ENCODE measurements around the gene THRA.

Gene THRA

GRCh38 chr17:40062329-40063186, at the start of gene THRA:
Gene THRA (plus strand): TSS chr17:40062965. CDS start chr17:40074489, 11,524 bp downstream.
- no peak for FAIRE-seq

- no peak for FAIRE-seq
These were observed 48.3 kb upstream of the THRA start for GRCh38 chr17:40014375-40014980.

- FAIRE-seq: no peak
These were observed 47.5 kb upstream of the THRA start, which contains the start of gene CSF3 for GRCh38 chr17:40015005-40015997. Gene CSF3 (plus strand): TSS chr17:40015440. CDS start chr17:40015475, 35 bp downstream.

- no peak for FAIRE-seq
These were observed 46.5 kb upstream of the THRA start for GRCh38 chr17:40015998-40016985.

GRCh38 chr17:40017422-40018080, 45.2 kb upstream of the THRA start:
- FAIRE-seq: no peak

GRCh38 chr17:40018211-40019121, 44.3 kb upstream of the THRA start:
- no peak for FAIRE-seq

- no peak for FAIRE-seq
These were observed 43.4 kb upstream of the THRA start for GRCh38 chr17:40019140-40019991.

- no peak for FAIRE-seq
These were observed 42.6 kb upstream of the THRA start for GRCh38 chr17:40020146-40020545.

- FAIRE-seq: no peak
These were observed 41.3 kb upstream of the THRA start for GRCh38 chr17:40021451-40021971.

GRCh38 chr17:40022497-40022896, 40.3 kb upstream of the THRA start:
- FAIRE-seq: no peak

GRCh38 chr17:40022961-40023541, 39.7 kb upstream of the THRA start:
- no peak for FAIRE-seq

- FAIRE-seq: no peak
These were observed 39.0 kb upstream of the THRA start for GRCh38 chr17:40023590-40024292.

GRCh38 chr17:40024901-40025300, 37.9 kb upstream of the THRA start:
- no peak for FAIRE-seq

- FAIRE-seq: no peak
These were observed 37.2 kb upstream of the THRA start for GRCh38 chr17:40025559-40025958.

- no peak for FAIRE-seq
These were observed 36.6 kb upstream of the THRA start for GRCh38 chr17:40025991-40026815.

GRCh38 chr17:40026816-40027613, 35.8 kb upstream of the THRA start:
- FAIRE-seq: no peak
